Stimulated activated naive CD4-positive, alpha-beta T cell treated with Interleukin-2 at 50 U/mL for 16 hours (primary cell): ENCODE results near the gene MSL1.

ENCODE experiments used
- DNase-seq: peaks from one replicate; lab custom pipeline; 2025; lab: John Stamatoyannopoulos, UW

Gene MSL1

GRCh38 chr17:40121181-40122135 lies at the start of gene MSL1:
Gene MSL1, plus strand, starts transcription at chr17:40121971. Its CDS starts 642 bp downstream, at chr17:40122613.
- DNase-seq: peak; percentile 84

GRCh38 chr17:40072040-40072734 lies 49.6 kb upstream of the MSL1 start:
- DNase-seq: no peak

GRCh38 chr17:40072735-40073346 lies 48.9 kb upstream of the MSL1 start:
- no peak for DNase-seq

GRCh38 chr17:40073454-40074174 lies 48.2 kb upstream of the MSL1 start:
- DNase-seq: no peak

- DNase-seq: no peak
These were observed 47.6 kb upstream of the MSL1 start for GRCh38 chr17:40074175-40074512.

- no peak for DNase-seq
These were observed 46.9 kb upstream of the MSL1 start for GRCh38 chr17:40074871-40075200.

GRCh38 chr17:40075201-40075941 lies 46.4 kb upstream of the MSL1 start:
- DNase-seq: peak; percentile 52

GRCh38 chr17:40075942-40076498 lies 45.8 kb upstream of the MSL1 start:
- DNase-seq: no peak

GRCh38 chr17:40076591-40076990 lies 45.2 kb upstream of the MSL1 start:
- DNase-seq: no peak

- no peak for DNase-seq
These were observed 42.2 kb upstream of the MSL1 start for GRCh38 chr17:40079545-40079944.

- DNase-seq: no peak
These were observed 37.3 kb upstream of the MSL1 start for GRCh38 chr17:40084477-40084876.

- peak; percentile 49 for DNase-seq
These were observed 35.4 kb upstream of the MSL1 start for GRCh38 chr17:40086150-40087044.

GRCh38 chr17:40087049-40087794 lies 34.5 kb upstream of the MSL1 start:
- DNase-seq: no peak

- DNase-seq: no peak
These were observed 33.7 kb upstream of the MSL1 start for GRCh38 chr17:40087903-40088718.

- DNase-seq: no peak
These were observed 32.5 kb upstream of the MSL1 start for GRCh38 chr17:40089077-40089895.

GRCh38 chr17:40090237-40091119 lies 31.3 kb upstream of the MSL1 start:
- no peak for DNase-seq
